Osteoblast (primary cell): Measurements from ENCODE around the gene ARHGAP15. TPM values are rescaled to one million over a fixed set of nuclear protein-coding genes. Genes with fewer than 3 reads are reported as not detected.

Experiments used
- DNase-seq: peaks from one replicate; pipeline ENCODE4 v3.0.0; 2011; ENCODE audit warnings: low spot score, mixed read lengths; ENCODE audit not compliant: insufficient read length; ENCODE audit errors: missing footprints
- H2AFZ ChIP-seq: 2 replicates; pipeline ENCODE4 v1.6.0; 2011; ENCODE audit warnings: mild to moderate bottlenecking, low read length
- H3K27ac ChIP-seq: 2 replicates; pipeline ENCODE4 v1.5.1; 2011; ENCODE audit warnings: mild to moderate bottlenecking, low read depth, low read length, moderate library complexity
- H3K27me3 ChIP-seq: 2 replicates; pipeline ENCODE4 v1.6.0; 2012; ENCODE audit warnings: mild to moderate bottlenecking, control low read depth, inconsistent platforms, low read length, moderate library complexity; ENCODE audit not compliant: insufficient read depth
- H3K36me3 ChIP-seq: 2 replicates; pipeline ENCODE4 v1.5.1; 2011; ENCODE audit warnings: mild to moderate bottlenecking, low read length, control low read depth, moderate library complexity; ENCODE audit not compliant: insufficient read depth
- H3K4me1 ChIP-seq: 2 replicates; pipeline ENCODE4 v1.5.1; 2011; ENCODE audit warnings: mild to moderate bottlenecking, low read length, control low read depth, moderate library complexity; ENCODE audit not compliant: insufficient read depth
- H3K4me2 ChIP-seq: 2 replicates; pipeline ENCODE4 v1.6.0; 2011; ENCODE audit warnings: mild to moderate bottlenecking, low read length; ENCODE audit not compliant: insufficient read depth
- H3K4me3 ChIP-seq: fragments of 200-600 bp; sonication (generic); 3 replicates; pipeline ENCODE4 v1.5.1; 2012; ENCODE audit warnings: mild to moderate bottlenecking, low read length, inconsistent platforms; ENCODE audit not compliant: insufficient read depth
- H3K79me2 ChIP-seq: 2 replicates; pipeline ENCODE4 v1.6.0; 2012; ENCODE audit warnings: mild to moderate bottlenecking, low read length, control low read depth, inconsistent platforms; ENCODE audit not compliant: insufficient read depth
- H3K9me3 ChIP-seq: 2 replicates; pipeline ENCODE4 v1.5.1; 2011; ENCODE audit warnings: low read depth, low read length, control low read depth
- H4K20me1 ChIP-seq: 2 replicates; pipeline ENCODE4 v1.6.0; 2012; ENCODE audit warnings: mild to moderate bottlenecking, low read length, control low read depth; ENCODE audit not compliant: insufficient read depth
- total RNA-seq: library from RNA; depleted of rRNA; stranded (reverse); fragments of >200 nt; gene quantifications from 2 replicates; pipeline ENCODE4 v1.2.3, GENCODE V29; 2012
- TF ChIP-seq, protein P1 (sequence below): IDR thresholded peaks from 2 replicates; pipeline ENCODE4 v1.5.1; 2011; ENCODE audit warnings: mild to moderate bottlenecking, low read depth, low read length, moderate library complexity; ENCODE audit errors: extremely low read depth

ARHGAP15 gene
- total RNA-seq, 1 donor = 2.2 TPM

DNA sequence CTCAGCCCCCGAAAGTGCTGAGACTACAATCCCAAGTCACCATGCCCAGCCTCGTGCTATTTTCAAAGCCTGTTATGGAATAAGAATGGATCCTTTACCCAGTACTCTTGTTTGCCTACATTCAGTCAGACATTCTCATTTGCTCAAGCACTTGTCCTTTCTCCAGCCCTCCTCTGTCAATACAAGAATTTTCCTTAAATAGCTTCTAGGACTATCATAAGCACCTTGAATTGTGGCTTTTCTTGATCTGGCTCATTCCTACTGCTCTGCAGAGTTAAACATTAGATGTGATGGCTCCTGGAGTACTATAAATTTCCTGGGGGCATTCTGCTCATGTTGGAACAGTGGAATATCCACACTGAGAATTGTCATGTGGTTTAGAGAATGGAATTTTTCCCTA lies 506.1 kb downstream of the ARHGAP15 start:
- Histone ChIP-seq H3K4me3 (no peak overlapping the region), H3K36me3 (no peaks in the 10 kb centered on the region), H3K27me3 (no peaks in the 10 kb centered on the region), H3K9me3 (no peaks in the 10 kb centered on the region), H3K4me1 (no peaks in the 10 kb centered on the region), H4K20me1 (no peaks in the 10 kb centered on the region), H3K4me2 (no peak overlapping the region), H2AFZ (no peak overlapping the region), H3K79me2 (no peaks in the 10 kb centered on the region), H3K27ac (no peak overlapping the region)
- DNase-seq = no peak
- TF ChIP-seq, protein P1, sequence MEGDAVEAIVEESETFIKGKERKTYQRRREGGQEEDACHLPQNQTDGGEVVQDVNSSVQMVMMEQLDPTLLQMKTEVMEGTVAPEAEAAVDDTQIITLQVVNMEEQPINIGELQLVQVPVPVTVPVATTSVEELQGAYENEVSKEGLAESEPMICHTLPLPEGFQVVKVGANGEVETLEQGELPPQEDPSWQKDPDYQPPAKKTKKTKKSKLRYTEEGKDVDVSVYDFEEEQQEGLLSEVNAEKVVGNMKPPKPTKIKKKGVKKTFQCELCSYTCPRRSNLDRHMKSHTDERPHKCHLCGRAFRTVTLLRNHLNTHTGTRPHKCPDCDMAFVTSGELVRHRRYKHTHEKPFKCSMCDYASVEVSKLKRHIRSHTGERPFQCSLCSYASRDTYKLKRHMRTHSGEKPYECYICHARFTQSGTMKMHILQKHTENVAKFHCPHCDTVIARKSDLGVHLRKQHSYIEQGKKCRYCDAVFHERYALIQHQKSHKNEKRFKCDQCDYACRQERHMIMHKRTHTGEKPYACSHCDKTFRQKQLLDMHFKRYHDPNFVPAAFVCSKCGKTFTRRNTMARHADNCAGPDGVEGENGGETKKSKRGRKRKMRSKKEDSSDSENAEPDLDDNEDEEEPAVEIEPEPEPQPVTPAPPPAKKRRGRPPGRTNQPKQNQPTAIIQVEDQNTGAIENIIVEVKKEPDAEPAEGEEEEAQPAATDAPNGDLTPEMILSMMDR = no peak

DNA sequence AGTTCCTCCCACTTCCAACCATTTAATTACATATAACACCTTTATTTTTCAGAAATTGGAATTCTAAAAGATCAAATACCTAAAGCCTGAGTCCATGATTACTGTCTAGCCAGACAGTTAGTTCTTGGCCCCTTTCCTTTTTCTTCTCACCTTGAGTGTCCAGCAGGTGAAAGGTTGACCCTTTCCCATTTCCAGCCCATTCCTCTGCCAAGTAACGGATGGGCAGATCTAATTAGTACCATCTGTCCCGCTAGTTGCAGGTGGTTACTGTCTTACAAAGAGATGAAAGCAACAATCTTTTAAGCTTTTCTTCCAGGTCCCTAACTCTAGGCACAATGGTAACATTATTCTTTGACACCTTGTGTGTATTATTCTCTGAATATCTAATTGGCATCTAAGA lies 506.7 kb downstream of the ARHGAP15 start:
- Histone ChIP-seq H3K79me2 (no peaks in the 10 kb centered on the region), H3K36me3 (no peaks in the 10 kb centered on the region), H3K27ac (no peak overlapping the region), H4K20me1 (no peaks in the 10 kb centered on the region), H3K4me1 (no peaks in the 10 kb centered on the region), H2AFZ (no peak overlapping the region), H3K9me3 (no peaks in the 10 kb centered on the region), H3K4me2 (no peak overlapping the region), H3K27me3 (no peaks in the 10 kb centered on the region), H3K4me3 (no peak overlapping the region)
- TF ChIP-seq, protein P1 = no peak
- DNase-seq = no peak

DNA sequence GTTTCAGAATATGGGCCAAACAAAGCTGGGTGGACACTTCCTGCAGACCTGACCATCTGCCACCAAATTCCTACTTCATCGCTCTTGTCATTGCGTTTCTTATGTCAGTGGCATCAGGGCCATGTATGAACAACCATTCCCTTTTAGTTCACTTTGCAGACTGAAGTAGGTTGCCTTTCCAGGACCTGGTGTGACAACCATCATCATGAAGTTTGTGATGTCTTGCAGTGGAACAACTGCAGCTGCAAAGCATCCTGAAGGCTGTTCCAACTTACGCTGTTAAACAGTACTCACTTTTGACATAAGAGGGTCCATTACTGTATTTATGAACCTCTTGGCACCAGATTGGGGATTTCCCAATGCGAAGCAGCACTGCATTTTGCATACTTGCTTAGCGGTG lies 511.6 kb downstream of the ARHGAP15 start:
- no peaks in the 10 kb centered on the region for H3K36me3 ChIP-seq
- no peak overlapping the region for H3K27ac ChIP-seq
- H2AFZ ChIP-seq = no peak overlapping the region
- TF ChIP-seq, protein P1 = no peak
- no peaks in the 10 kb centered on the region for H3K79me2 ChIP-seq
- no peaks in the 10 kb centered on the region for H3K27me3 ChIP-seq
- no peak overlapping the region for H3K4me3 ChIP-seq
- no peaks in the 10 kb centered on the region for H3K9me3 ChIP-seq
- no peaks in the 10 kb centered on the region for H3K4me1 ChIP-seq
- DNase-seq = no peak
- H3K4me2 ChIP-seq = no peak overlapping the region
- no peaks in the 10 kb centered on the region for H4K20me1 ChIP-seq

DNA sequence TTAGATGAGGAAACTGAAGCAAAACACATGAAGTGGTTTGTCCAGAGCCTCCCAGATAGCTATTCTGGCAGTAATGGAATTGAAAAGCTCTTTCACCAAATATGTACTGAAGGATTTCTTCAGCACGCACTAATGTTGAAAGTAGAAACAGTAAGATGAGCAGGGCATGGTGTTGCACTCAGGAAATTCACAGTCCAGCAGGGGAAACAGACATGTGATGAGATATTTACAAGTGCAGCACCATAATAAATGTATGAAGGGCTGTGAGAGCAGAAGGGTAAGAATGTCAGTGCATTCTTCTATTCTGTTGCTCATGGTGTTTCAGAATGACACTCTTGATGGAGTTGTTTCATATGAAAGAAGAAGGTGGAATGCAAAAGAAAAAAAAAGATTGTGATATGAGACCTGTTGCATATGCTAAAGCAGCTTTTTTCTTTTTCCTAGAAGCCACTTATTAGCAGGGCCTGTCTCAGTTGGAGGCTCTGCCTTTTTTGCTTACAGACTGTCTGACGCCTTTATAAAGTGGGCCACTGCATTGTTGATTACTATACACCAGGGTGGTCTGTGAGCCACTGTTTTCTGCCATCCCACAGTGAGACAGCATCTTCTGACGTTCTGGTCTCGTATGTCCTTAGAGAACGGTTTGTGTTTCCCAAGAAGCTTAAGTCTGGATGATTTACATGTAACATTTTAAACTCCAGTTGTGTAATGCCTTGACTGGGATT lies 516.9 kb downstream of the ARHGAP15 start:
- TF ChIP-seq, protein P1 = no peak
- no peaks in the 10 kb centered on the region for H3K27me3 ChIP-seq
- no peaks in the 10 kb centered on the region for H3K4me1 ChIP-seq
- H3K36me3 ChIP-seq = no peaks in the 10 kb centered on the region
- H3K4me3 ChIP-seq = no peak overlapping the region
- no peak overlapping the region for H3K27ac ChIP-seq
- no peak overlapping the region for H3K4me2 ChIP-seq
- no peak for DNase-seq
- H4K20me1 ChIP-seq = no peaks in the 10 kb centered on the region
- no peaks in the 10 kb centered on the region for H3K9me3 ChIP-seq
- H3K79me2 ChIP-seq = no peaks in the 10 kb centered on the region
- H2AFZ ChIP-seq = no peak overlapping the region
